Smooth muscle cell (in vitro differentiated cells): Measurements from ENCODE around the gene PAK5. TPM values are rescaled to one million over a fixed set of nuclear protein-coding genes. Genes with fewer than 3 reads are reported as not detected.

ENCODE experiments used
- DNase-seq: peaks from one replicate; lab custom pipeline; 2025; ENCODE audit not compliant: unreplicated experiment; lab: John Stamatoyannopoulos, UW
- H2AFZ ChIP-seq: fragments of 200-600 bp; sonication (generic); 2 replicates; pipeline ENCODE4 v1.6.0; 2016; ENCODE audit warnings: antibody characterized with exemption, low read depth, mild to moderate bottlenecking
- H3F3A ChIP-seq: fragments of 200-600 bp; sonication (generic); 2 replicates; pipeline ENCODE4 v1.6.0; 2017; ENCODE audit warnings: antibody characterized with exemption, low read depth
- H3K27ac ChIP-seq: fragments of 200-600 bp; sonication (generic); 2 replicates; pipeline ENCODE4 v1.5.1; 2016; ENCODE audit warnings: low read depth, mild to moderate bottlenecking
- H3K27me3 ChIP-seq: fragments of 200-600 bp; sonication (generic); 2 replicates; pipeline ENCODE4 v1.6.1; 2016; ENCODE audit warnings: low read depth, mild to moderate bottlenecking
- H3K36me3 ChIP-seq: fragments of 200-600 bp; sonication (generic); 2 replicates; pipeline ENCODE4 v1.5.1; 2016; ENCODE audit warnings: low read depth
- H3K4me1 ChIP-seq: fragments of 200-600 bp; sonication (generic); 2 replicates; pipeline ENCODE4 v1.5.1; 2016; ENCODE audit warnings: low read depth
- H3K4me2 ChIP-seq: fragments of 200-600 bp; sonication (generic); 2 replicates; pipeline ENCODE4 v1.6.0; 2016; ENCODE audit warnings: mild to moderate bottlenecking
- H3K4me3 ChIP-seq: fragments of 200-600 bp; sonication (generic); 2 replicates; pipeline ENCODE4 v1.5.1; 2016; ENCODE audit warnings: mild to moderate bottlenecking
- H3K79me2 ChIP-seq: fragments of 200-600 bp; sonication (generic); 2 replicates; pipeline ENCODE4 v1.6.0; 2016; ENCODE audit warnings: low read depth, mild to moderate bottlenecking
- H3K9ac ChIP-seq: fragments of 200-600 bp; sonication (generic); 2 replicates; pipeline ENCODE4 v1.6.0; 2016; ENCODE audit warnings: low read depth
- H3K9me3 ChIP-seq: fragments of 200-600 bp; sonication (generic); replicated peaks from 2 replicates; pipeline ENCODE4 v1.5.1; 2016; ENCODE audit warnings: low read depth
- H4K20me1 ChIP-seq: fragments of 200-600 bp; sonication (generic); 2 replicates; pipeline ENCODE4 v1.6.0; 2016; ENCODE audit warnings: low read depth
- CTCF ChIP-seq: fragments of 200-600 bp; sonication (generic); IDR thresholded peaks from 2 replicates; pipeline ENCODE4 v1.5.1; 2017; ENCODE audit warnings: borderline replicate concordance, mild to moderate bottlenecking, antibody characterized with exemption; ENCODE audit not compliant: insufficient read depth, poor library complexity, severe bottlenecking
- WGBS: methylation state at CpG from one replicate; pipeline ENCODE4 v1.1.7; 2016; ENCODE audit warnings: low lambda C conversion rate; 5-methylcytosine and 5-hydroxymethylcytosine counted together
- polyA plus RNA-seq: library from polyadenylated mRNA; unstranded; fragments of >200 nt; fragmentation: Nextera tagmentation; extraction: Ambion mirVana; gene quantifications from 2 replicates; pipeline ENCODE4 v1.2.1, GENCODE V29; 2016
- total RNA-seq: library from RNA; depleted of rRNA; stranded (reverse); fragments of >200 nt; gene quantifications from 2 replicates; pipeline ENCODE4 v1.2.3, GENCODE V29; 2014

The PAK5 gene
- total and polyA plus RNA-seq, 2 experiments from 2014 or later = 0.13 TPM; not detected in 1

- Histone ChIP-seq H4K20me1 (no peaks in the 10 kb centered on the region), H3K9me3 (no peaks in the 10 kb centered on the region), H3K4me1 (peaks cover 50% of the 10 kb centered on the region), H3K27ac (peak overlapping the region; percentile 32), H2AFZ (no peak overlapping the region), H3K36me3 (no peaks in the 10 kb centered on the region), H3F3A (no peaks in the 10 kb centered on the region), H3K79me2 (no peaks in the 10 kb centered on the region), H3K4me2 (peak overlapping the region; percentile 91), H3K9ac (no peak overlapping the region), H3K4me3 (peak overlapping the region; percentile 53), H3K27me3 (peaks cover 100% of the 10 kb centered on the region)
- WGBS = 11% methylated on average over 13 of the region's 13 CpGs
- no peak for DNase-seq
- TF ChIP-seq CTCF = no peak
Measured at GRCh38 chr20:9515214-9515585, 323.7 kb downstream of the PAK5 start.

GRCh38 chr20:9514461-9515213 is 324.2 kb downstream of the PAK5 start, which contains the start of gene LAMP5:
LAMP5 (plus strand) TSS chr20:9514590; CDS start chr20:9514853, 263 bp downstream.
- Histone ChIP-seq H3K4me3 (peak within 1 kb of the TSS; percentile 53), H3K9ac (no peak within 1 kb of the TSS), H3K4me1 (peaks cover 46% of the 10 kb centered on the region), H4K20me1 (no peaks in the 10 kb centered on the region), H3K79me2 (no peaks in the 10 kb centered on the region), H3K27me3 (peaks cover 100% of the 10 kb centered on the region), H3K9me3 (no peaks in the 10 kb centered on the region), H3K36me3 (no peaks in the 10 kb centered on the region), H2AFZ (peak within 1 kb of the TSS; percentile 80), H3F3A (no peaks in the 10 kb centered on the region), H3K27ac (peak within 1 kb of the TSS; percentile 32), H3K4me2 (peak within 1 kb of the TSS; percentile 91)
- no peak for TF ChIP-seq CTCF
- under 1% methylated on average over 38 of the region's 38 CpGs for WGBS
- DNase-seq = no peak

GRCh38 chr20:9514072-9514460 is 324.8 kb downstream of the PAK5 start:
- H3K4me2 ChIP-seq = peak overlapping the region; percentile 91
- no peaks in the 10 kb centered on the region for H3K79me2 ChIP-seq
- H4K20me1 ChIP-seq = no peaks in the 10 kb centered on the region
- H3K27ac ChIP-seq = no peak overlapping the region
- peaks cover 40% of the 10 kb centered on the region for H3K4me1 ChIP-seq
- H2AFZ ChIP-seq = no peak overlapping the region
- no peak for DNase-seq
- no peak for TF ChIP-seq CTCF
- peak overlapping the region; percentile 53 for H3K4me3 ChIP-seq
- H3K27me3 ChIP-seq = peaks cover 100% of the 10 kb centered on the region
- 6% methylated on average over 9 of the region's 9 CpGs for WGBS
- no peak overlapping the region for H3K9ac ChIP-seq
- H3F3A ChIP-seq = no peaks in the 10 kb centered on the region
- H3K9me3 ChIP-seq = no peaks in the 10 kb centered on the region
- no peaks in the 10 kb centered on the region for H3K36me3 ChIP-seq

- WGBS = 82% methylated on average over 5 of the region's 5 CpGs
- no peak overlapping the region for H3K27ac ChIP-seq
- no peaks in the 10 kb centered on the region for H3K79me2 ChIP-seq
- H3K9me3 ChIP-seq = no peaks in the 10 kb centered on the region
- no peak for DNase-seq
- no peaks in the 10 kb centered on the region for H4K20me1 ChIP-seq
- H3K4me1 ChIP-seq = peaks cover 18% of the 10 kb centered on the region
- H3K27me3 ChIP-seq = peaks cover 100% of the 10 kb centered on the region
- no peak overlapping the region for H2AFZ ChIP-seq
- no peaks in the 10 kb centered on the region for H3K36me3 ChIP-seq
- H3K9ac ChIP-seq = no peak overlapping the region
- no peak for TF ChIP-seq CTCF
- no peak overlapping the region for H3K4me3 ChIP-seq
- H3K4me2 ChIP-seq = no peak overlapping the region
- H3F3A ChIP-seq = no peaks in the 10 kb centered on the region
Measured at GRCh38 chr20:9510911-9511310, 328.0 kb downstream of the PAK5 start.
